Adipose tissue (tissue), 3 donors: Measurements from ENCODE around the gene GLTP. TPM values are rescaled to one million over a fixed set of nuclear protein-coding genes. Genes with fewer than 3 reads are reported as not detected.
"Not testable (repeated sequence)": the region's sequence is repeated elsewhere in the genome, so short reads cannot be mapped to it uniquely, and the experiment has no call there.

Experiments used
- H3K27ac ChIP-seq: one replicate; pipeline ENCODE4 v1.5.1; 2013; ENCODE audit warnings: low read depth, low read length
- WGBS, 3 donors: extraction: QIAGEN DNeasy Blood & Tissue Kit; methylation state at CpG; one replicate each; pipeline ENCODE4 v1.1.7; 2013; 5-methylcytosine and 5-hydroxymethylcytosine counted together
- polyA plus RNA-seq, 3 donors: library from polyadenylated mRNA; stranded (reverse); fragments of 200-250 nt; gene quantifications; one replicate each; pipeline ENCODE4 v1.2.3, GENCODE V29; 2013
- donor health status: healthy with polysubstance abuse.
- donor health status: Bipolar disorder and iron deficiency.
- donor health status: healthy.

The GLTP gene
- polyA plus RNA-seq, 3 donors = 12.3 to 33.6 (median 19.1) TPM

DNA sequence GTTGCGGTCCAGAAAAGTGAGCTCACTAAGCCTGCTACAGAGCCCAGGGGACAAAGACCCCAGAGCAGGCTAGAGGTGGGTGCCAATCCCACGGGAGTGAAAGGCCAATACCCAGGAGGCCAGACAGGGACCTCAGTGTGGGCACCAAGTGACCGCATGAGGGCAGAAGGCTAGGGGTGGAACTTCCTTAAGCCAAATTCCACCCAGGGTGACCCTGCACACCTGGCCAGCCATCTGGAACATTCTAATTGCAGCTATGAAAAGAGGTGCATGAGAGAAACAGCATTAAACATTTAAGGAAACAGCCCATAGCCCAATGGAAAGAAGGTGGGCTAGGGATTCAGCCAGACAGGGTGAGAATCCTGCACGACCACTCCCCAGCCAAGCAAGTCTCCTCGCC is 19.4 kb downstream of the GLTP start:
- WGBS, 3 donors = 91 to 95% (median 95%) methylated on average over 5 of the region's 5 CpGs

DNA sequence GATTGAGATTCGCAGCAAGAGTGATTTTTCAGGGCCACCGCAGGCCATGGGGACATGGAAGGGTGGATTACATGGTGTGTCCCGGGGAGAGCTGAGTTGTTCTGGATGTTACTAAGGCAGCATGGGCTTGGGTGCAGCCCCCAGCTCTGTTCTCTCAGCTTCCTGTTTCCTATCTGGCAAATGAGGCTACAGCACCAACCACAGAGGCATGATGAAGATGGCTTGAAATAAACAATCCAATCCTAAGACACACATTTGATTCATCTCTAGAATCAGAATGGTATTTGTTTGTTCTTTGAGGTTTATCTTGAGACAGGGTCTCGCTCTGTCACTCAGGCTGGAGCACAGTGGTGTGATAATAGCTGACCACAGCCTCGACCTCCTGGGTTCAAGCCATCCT is 21.6 kb downstream of the GLTP start:
- WGBS, 3 donors = 88 to 95% (median 90%) methylated on average over 5 of the region's 5 CpGs
- no peak overlapping the region for H3K27ac ChIP-seq

More for the DNA sequence above, 19.4 kb downstream of the GLTP start:
- no peak overlapping the region for H3K27ac ChIP-seq

DNA sequence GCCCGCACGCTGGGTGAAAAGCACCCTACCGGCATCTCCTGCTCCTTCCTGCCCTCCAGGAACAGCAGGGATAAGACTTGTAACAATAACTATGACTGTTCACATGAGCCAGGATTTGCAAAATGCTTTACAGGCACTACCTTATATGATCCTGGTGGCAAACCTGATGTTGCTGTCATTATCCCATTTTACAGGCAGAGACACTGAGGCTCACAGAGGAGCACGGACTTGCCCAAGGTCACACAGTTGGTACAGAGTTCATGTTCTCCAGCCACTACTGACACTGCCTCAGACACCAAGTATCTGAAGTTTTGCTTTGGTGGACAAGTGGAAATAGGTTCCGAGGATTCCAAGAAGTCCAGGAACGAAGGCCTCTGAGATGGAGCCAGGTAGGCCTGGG is 22.6 kb downstream of the GLTP start:
- 89 to 96% (median 94%) methylated on average over 6 of the region's 6 CpGs for WGBS, 3 donors
- no peak overlapping the region for H3K27ac ChIP-seq

DNA sequence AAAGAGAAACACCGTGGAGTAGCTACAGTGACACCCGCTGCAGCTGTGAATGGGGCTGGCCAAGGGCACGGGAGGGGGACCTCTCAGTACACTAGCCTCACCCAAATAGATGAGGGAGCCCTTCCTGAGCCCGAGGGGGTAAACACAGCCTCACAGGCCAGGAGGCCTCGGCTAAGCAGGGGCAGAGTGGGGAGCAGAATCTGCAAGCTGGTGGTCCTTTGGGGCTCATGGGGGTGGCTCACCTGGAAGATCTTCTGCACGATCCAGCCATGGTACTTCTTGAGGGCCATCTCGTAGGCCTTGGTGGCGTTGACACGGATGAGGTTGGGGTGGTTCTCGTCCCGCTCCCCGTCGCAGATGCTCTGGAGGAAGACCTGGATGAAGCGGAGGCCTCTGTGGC is 25.0 kb downstream of the GLTP start:
- no peak overlapping the region for H3K27ac ChIP-seq
- 92 to 96% (median 93%) methylated on average over 14 of the region's 14 CpGs for WGBS, 3 donors

DNA sequence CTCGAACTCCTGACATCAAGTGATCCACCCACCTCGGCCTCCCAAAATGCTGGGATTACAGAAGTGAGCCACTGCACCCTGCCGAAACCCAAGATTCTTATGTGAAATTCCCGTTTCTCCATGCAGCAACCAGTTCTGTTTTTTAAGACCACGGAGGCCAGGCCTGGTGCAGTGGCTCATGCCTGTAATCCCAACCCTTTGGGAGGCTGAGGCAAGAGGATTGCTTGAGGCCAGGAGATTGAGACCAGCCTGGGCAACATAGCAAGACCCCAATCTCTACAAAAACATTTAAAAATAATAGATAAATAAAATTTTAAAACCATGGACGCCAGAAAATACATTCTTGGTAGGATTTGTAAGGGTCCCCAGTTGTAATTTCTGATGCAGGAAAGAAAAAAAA is 29.8 kb downstream of the GLTP start:
- 73 to 86% (median 85%) methylated on average over 6 of the region's 6 CpGs for WGBS, 3 donors
- H3K27ac ChIP-seq = not testable (repeated sequence)

DNA sequence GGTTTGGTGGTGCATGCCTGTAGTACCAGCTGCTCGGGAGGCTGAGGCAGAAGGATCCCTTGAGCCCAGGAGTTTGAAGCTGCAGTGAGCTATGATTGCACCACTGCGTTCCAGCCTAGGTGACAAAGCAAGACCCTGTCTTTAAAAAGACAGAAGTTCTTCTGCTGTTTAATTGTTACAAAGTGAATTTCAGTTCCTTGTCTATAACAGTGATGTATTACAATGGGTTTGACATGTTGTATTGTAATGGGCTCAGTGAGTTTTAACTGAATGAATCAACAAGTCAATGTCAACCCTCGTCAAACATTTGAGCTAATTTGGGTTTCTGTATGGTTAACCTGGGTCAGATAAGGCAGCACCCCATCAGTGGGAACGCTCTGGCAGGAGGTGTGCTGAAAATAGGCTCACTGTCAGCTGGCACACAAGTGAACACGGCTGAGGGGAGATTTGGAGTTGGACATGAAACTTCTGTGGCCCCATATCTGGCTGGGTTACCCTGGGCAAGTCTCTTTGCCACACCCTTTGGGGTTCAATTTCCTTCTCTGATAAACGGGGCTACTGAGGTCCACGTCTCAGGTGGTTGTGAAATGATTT is 33.1 kb downstream of the GLTP start:
- H3K27ac ChIP-seq = no peak overlapping the region
- WGBS, 3 donors = 38 to 46% (median 43%) methylated on average over 7 of the region's 7 CpGs

DNA sequence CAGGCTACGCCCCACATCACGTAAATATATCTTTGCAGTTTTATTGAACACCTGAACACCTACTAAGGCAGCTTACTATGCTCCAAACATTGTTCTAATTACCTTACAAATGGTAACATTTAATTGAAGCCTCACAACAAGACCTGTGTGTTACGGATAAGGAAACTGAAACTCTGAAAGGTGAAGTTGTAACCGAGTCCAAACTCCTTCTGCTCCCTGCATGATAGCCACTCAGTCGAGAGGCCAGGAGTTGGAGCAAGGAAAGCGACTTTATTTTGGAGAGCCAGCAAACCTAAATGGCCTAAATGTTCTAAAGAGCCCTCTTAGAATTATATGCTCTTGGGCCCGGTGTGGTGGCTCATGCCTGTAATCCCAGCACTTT is 34.5 kb downstream of the GLTP start:
- 80 to 85% (median 80%) methylated on average over 7 of the region's 7 CpGs for WGBS, 3 donors
- no peak overlapping the region for H3K27ac ChIP-seq

DNA sequence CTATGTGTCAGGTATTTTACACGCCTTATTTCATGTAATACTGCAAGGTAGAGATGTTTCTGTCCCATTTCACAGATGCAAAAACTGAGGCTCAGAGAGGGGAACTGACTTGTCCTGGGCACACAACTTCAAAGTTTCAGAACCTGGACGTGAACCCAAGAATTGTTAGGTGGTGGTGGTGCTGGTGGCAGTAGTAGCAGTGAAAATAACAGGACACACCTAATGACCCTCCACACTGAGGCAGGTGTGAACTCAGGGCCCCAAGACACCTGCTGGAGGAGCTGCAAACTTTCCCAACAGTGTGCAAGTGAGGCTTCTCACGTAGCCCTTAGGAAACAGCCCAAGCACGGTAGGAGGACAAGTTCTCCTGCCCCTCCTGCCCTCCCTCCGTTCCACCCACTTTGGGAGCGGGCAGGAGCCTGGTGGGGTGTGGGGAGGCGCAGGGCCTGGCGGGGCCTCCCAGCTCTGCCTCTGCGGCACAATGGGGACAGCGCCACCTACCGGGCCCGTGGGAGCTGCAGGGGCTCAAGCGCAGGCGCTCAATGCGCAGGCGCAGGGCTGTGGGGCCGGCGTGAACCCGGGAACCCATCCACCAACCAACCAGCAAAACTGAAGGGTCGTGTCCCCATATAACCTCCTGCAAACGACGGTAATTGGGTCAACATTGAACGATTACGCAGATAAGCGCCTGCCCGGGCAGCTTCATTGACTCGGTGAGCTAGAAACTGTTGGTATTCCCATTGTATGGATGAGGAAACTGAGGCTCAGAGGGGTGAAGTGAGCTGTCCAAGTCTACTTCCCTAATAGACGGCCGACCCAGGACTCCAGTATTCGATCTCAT is 35.1 kb downstream of the GLTP start:
- no peak overlapping the region for H3K27ac ChIP-seq
- WGBS, 3 donors = 10 to 11% (median 11%) methylated on average over 30 of the region's 30 CpGs

DNA sequence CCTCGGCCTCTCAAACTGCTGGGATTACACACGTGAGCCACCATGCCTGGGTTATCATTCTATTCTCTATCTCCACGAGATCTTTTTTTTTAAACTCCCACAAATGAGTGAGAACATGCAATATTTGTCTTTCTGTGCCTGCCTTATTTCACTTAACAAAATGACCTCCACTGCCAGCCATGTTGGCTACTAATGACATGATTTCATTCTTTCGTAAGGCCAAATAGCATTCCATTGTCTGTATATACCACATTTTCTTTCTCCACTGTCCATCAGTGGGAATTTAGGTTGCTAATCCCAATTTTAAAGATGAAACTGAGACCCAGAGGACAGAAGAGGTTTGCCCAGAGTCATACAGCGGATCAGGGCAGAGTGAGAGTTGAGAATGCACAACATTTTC is 36.2 kb downstream of the GLTP start:
- H3K27ac ChIP-seq = no peak overlapping the region
- WGBS, 3 donors = 87% methylated on average over 5 of the region's 5 CpGs

DNA sequence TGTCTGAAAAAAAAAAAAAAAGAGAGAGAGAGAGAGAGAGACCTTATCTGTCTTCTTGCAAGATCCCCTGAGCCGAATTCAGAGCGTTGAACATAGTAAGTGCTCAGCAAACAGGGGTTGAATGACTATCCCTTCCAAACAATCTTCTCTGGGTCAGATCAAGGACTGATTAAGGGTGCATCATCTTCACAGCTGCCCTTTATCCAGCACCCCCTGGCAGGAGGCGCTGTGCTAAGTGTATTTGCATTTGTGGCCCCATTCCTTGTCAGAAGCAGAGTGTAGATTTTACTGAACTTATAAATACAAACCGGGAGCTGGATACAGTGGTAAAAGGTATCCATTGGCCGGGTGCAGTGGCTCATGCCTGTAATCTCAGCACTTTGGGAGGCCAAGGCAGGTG is 38.3 kb downstream of the GLTP start:
- no peak overlapping the region for H3K27ac ChIP-seq
- 82 to 87% (median 83%) methylated on average over 5 of the region's 5 CpGs for WGBS, 3 donors

DNA sequence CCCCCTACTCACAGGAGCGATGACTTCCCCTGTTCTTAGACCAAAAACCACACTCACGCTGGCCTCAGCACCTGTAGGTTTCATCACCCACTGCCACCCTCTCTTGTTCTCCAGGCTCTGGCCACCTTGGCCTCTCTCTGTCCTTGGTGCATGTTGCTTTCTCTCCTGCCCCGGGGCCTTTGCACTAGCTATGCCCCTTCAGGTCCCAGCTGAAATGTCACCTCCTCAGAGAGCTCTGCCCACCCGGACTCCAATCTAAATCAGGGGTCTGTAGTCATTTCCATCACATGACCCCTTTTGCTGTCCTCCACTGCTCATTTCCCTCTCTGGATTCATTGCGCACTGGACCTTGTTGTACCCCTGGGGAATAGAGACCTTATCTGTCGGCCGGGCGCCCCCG is 39.0 kb downstream of the GLTP start:
- H3K27ac ChIP-seq = no peak overlapping the region
- WGBS, 3 donors = 79 to 87% (median 86%) methylated on average over 9 of the region's 9 CpGs

DNA sequence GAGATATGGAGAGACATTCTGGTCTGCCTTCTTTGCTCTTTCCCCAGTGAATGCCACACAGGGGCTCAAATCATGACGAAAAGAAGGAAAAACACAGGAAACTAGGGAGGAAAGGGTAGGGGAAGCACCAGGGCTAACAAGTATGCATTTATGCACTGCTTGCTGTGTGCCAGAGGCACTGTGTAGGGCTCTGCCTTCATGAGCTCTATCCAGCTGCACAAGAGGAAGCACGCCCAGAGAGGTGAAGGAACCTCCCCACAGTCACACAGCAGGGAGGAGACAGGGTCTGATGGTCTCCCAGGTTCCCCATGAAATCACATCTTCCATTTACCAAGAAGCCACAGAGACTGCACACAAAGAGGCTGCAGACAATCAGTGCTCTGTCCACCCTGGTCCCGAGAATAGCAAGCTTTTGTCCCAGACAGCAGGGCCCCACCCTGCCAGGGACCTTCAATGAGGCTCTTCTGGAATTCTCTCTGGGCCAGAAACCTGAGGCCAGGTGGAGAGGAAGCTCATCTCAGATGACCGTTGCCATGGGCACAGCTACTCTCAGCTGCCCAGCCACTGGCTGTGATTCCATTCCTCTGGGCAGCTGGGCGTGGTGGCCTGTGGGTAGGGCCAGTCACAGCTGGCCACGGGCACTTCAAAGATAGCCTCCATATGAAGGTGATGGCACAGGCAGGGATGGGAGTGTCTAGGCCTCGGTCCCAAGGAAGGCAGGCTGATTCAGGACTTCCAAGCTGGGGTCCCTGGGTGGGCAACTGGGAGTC is 39.9 kb downstream of the GLTP start:
- 61 to 70% (median 69%) methylated on average over 7 of the region's 7 CpGs for WGBS, 3 donors
- no peak overlapping the region for H3K27ac ChIP-seq

DNA sequence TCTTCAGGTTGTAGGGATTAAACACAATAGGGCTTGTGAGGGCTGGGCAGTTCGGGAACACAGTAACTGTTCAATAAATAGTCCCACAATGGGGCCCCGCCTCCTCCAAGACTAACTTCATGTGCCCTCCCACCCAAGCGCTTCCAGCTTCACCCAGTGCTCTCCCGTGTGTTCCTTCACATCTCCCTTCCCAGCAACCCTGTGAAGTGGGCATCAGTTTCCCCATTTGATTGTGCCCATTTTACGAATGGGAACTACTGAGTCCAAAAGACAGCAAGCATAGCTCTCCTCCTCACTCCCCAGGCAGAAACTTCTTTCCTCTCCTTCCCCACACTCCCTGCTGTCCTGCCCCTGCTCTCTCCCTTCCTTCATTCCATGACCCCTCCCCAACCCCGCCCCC is 40.9 kb downstream of the GLTP start:
- no peak overlapping the region for H3K27ac ChIP-seq
- WGBS, 3 donors = 66 to 72% (median 69%) methylated on average over 6 of the region's 6 CpGs

DNA sequence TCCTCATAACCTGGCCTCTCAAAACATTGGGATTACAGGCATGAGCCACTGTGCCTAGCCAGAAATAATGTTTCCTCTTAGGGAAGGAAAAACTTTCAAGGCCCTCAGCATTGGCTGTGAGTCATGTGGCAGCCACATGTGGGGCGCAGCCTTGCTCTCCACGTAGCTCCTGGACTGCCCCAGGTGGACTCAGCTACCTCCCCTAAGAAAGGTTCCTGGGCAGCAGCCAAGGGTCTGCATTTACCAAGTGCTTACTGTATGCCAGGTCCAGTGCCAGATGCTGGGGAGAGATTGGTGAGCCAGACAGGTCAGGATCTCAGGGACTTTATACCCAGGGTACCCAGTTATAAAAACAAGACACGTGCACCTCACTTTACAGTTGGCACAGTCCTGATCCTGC is 43.4 kb downstream of the GLTP start:
- H3K27ac ChIP-seq = no peak overlapping the region
- WGBS, 3 donors = 24 to 64% (median 57%) methylated on average over 3 of the region's 3 CpGs

DNA sequence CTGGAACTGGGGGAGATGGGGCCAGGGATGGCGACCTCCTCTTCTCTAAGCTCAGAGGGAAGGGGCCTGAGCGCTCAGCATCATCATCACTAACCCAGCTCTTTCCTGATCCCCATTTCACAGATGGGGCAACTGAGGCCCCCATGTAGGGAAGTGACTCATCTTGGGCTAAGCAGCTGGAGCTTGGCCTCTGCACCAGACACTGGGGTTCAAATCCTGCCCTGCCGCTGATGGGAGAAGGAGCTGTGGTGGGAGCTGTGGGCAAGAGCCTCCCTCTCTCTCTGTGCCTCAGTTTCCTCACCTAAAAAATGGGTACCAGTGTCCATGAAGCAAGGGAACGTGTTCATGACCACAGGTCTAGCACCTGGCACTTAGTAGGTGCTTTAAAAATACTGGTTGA is 44.5 kb downstream of the GLTP start:
- H3K27ac ChIP-seq = no peak overlapping the region
- 90 to 94% (median 90%) methylated on average over 4 of the region's 4 CpGs for whole genome bisulfite sequencing, 3 donors

DNA sequence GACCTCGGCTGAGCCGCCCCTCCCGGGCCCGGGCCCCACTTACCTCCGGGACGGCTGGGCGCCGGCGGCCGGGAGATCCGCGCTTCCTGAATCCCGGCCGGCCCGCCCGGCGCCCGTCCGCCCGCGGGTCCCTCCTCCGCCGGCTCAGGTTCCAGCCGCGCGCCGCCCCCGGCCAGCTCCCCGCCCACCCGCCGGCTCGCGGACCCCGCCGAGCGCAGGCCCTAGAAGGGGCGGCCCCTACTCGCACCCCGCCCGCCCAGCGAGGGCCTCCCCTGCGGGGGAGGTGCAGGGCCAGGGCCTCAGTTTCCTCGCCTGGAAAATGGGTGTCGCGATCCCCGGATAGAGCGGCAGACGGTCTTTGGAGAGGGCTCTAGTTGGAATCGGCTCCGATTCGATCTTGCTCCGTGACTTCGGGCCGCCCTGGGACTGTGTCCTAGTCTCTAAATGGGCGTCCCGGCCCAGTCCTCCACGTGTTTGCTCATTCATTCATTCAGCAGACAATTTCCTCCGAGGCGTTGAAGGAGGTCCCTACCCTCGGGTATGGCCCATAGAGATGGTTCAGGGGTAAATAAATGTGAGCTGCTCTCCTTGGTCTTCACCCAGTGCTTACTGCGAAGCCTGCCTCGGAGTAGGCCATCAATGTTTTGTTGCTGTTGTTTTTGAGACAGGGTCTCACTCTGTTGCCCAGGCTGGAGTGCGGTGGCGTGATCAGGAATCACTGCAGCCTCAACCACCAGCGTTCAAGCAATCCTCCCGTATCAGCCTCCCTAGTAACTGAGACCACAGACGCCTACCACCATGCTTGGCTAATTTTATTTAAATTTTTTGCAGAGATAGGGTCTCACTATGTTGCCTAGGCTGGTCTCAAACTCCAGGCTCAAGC is 46.8 kb downstream of the GLTP start, which contains the start of gene TRPV4:
Gene TRPV4 (minus strand): TSS at position 92 of the 883 bp plus-strand sequence. CDS start 18,602 bp downstream, outside the sequence.
- H3K27ac ChIP-seq = no peak within 1 kb of the TSS
- 18 to 29% (median 19%) methylated on average over 39 to 67 of the region's 67 CpGs for WGBS, 3 donors

DNA sequence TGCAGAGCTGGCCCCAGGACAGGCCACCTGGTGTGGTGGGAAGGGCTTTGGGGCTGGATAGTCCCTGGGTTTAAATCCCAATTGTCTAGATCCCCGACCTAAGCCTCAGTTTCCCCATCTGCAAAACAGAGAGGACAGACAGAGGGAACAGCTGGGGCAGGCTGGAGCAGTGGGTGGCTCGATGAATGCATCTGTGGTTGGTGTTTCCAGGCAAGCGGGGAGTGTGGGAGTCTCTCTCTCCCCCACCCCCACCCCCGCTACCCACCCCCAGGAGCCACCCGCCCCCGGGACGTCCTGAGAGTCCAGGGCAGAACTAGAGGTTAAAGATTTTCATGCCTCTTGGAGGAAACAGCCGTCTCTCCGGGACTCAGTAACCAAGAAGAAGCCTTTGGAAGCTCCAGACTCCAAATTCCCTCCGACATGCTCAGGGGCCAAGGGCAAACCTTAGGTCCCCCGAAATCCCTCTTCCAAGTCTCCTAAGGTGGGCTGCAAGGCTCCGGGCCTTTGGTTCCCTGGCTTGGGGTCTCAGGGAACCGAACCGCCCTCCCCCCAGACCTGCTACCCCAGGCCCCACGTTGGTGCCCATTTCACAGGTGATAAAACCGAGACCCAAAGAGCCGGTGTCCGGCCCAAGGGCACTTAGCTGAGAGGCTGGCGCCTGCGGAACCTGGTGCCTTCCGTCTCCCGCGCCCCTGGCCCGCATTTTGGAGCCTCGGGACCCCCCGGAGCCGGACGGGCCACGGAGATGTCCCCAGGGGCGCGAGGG is 47.6 kb downstream of the GLTP start:
- H3K27ac ChIP-seq = no peak overlapping the region
- WGBS, 3 donors = 14 to 26% (median 23%) methylated on average over 28 to 31 of the region's 31 CpGs

DNA sequence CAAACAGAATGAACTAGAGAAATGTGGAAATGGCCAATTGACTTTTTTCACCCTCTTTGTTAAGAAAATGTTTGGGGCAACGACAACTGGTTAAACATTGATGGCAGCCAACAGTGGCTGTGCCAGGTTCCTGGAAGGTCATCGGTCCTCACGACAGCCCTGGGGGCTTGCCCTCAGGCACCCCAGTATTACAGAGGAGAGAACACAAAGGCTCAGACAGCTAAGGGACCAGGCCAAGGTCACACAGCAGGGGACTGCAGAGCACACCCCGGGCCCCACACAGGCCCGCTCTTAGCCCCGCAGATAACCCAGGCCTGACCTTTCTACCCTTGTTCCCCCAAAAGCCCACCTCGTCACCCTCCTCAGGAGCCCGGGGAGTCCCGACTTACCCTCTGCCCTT is 48.4 kb downstream of the GLTP start:
- 40 to 87% (median 84%) methylated on average over 9 of the region's 9 CpGs for WGBS, 3 donors

More for the DNA sequence above, 48.4 kb downstream of the GLTP start:
- H3K27ac ChIP-seq = no peak overlapping the region
